Fibroblast of skin of right biceps (primary cell): ENCODE measurements around the gene OR5AU1.
A peak's percentile ranks its signal among the peaks of the same experiment; 100 is the strongest.
"Not testable (repeated sequence)": the region's sequence is repeated elsewhere in the genome, so short reads cannot be mapped to it uniquely, and the experiment has no call there.

ENCODE experiments used
- DNase-seq: peaks from one replicate; pipeline ENCODE4 v3.0.0-alpha.2; 2013

Gene OR5AU1

GRCh38 chr14:21169573-21169972, 13.7 kb upstream of the OR5AU1 start:
- no peak for DNase-seq

- no peak for DNase-seq
These were observed 12.2 kb upstream of the OR5AU1 start for GRCh38 chr14:21168055-21168454.

GRCh38 chr14:21165670-21166069, 9.8 kb upstream of the OR5AU1 start:
- DNase-seq, result not testable (repeated sequence)

GRCh38 chr14:21165002-21165605, 9.2 kb upstream of the OR5AU1 start:
- not testable (repeated sequence) for DNase-seq

GRCh38 chr14:21163871-21164291, 8.0 kb upstream of the OR5AU1 start:
- DNase-seq, result no peak

- no peak for DNase-seq
These were observed 6.2 kb upstream of the OR5AU1 start for GRCh38 chr14:21162081-21162480.

GRCh38 chr14:21160061-21160610, 4.3 kb upstream of the OR5AU1 start:
- no peak for DNase-seq

GRCh38 chr14:21158175-21158574, 2.3 kb upstream of the OR5AU1 start:
- DNase-seq, result peak; percentile 33

GRCh38 chr14:21149641-21150367, 6.1 kb downstream of the OR5AU1 start:
- DNase-seq, result no peak

- DNase-seq, result no peak
These were observed 10.4 kb downstream of the OR5AU1 start for GRCh38 chr14:21145437-21145836.

- DNase-seq, result no peak
These were observed 13.5 kb downstream of the OR5AU1 start for GRCh38 chr14:21142357-21142756.

- peak; percentile 17 for DNase-seq
These were observed 19.8 kb downstream of the OR5AU1 start for GRCh38 chr14:21136024-21136423.

GRCh38 chr14:21133901-21134300, 22.0 kb downstream of the OR5AU1 start:
- DNase-seq, result no peak

- DNase-seq, result no peak
These were observed 32.4 kb downstream of the OR5AU1 start for GRCh38 chr14:21123429-21123828.

- no peak for DNase-seq
These were observed 34.7 kb downstream of the OR5AU1 start for GRCh38 chr14:21121122-21121521.

GRCh38 chr14:21120686-21121085, 35.2 kb downstream of the OR5AU1 start:
- no peak for DNase-seq

- no peak for DNase-seq
These were observed 36.9 kb downstream of the OR5AU1 start for GRCh38 chr14:21118933-21119332.

GRCh38 chr14:21113369-21113768, 42.5 kb downstream of the OR5AU1 start:
- DNase-seq, result no peak

GRCh38 chr14:21112255-21112654, 43.6 kb downstream of the OR5AU1 start:
- DNase-seq, result no peak

GRCh38 chr14:21109377-21110138, 46.3 kb downstream of the OR5AU1 start:
- no peak for DNase-seq

GRCh38 chr14:21108791-21109190, 47.1 kb downstream of the OR5AU1 start:
- DNase-seq, result no peak

- DNase-seq, result peak; percentile 40
These were observed 48.5 kb downstream of the OR5AU1 start for GRCh38 chr14:21107283-21107800.
